G401.6 (cell line): ENCODE data around the gene MPI.

Source experiments
- FAIRE-seq: peaks from 2 replicates; lab custom pipeline; 2012; peaks lifted over from hg19 to GRCh38; lab: Jason Lieb, UNC

Gene MPI

GRCh38 chr15:74937590-74938371 lies 47.9 kb downstream of the MPI start, which contains the start of gene COX5A:
Gene COX5A, minus strand, starts transcription at chr15:74938073. Its CDS starts 59 bp downstream, at chr15:74938014.
- no peak for FAIRE-seq

DNA sequence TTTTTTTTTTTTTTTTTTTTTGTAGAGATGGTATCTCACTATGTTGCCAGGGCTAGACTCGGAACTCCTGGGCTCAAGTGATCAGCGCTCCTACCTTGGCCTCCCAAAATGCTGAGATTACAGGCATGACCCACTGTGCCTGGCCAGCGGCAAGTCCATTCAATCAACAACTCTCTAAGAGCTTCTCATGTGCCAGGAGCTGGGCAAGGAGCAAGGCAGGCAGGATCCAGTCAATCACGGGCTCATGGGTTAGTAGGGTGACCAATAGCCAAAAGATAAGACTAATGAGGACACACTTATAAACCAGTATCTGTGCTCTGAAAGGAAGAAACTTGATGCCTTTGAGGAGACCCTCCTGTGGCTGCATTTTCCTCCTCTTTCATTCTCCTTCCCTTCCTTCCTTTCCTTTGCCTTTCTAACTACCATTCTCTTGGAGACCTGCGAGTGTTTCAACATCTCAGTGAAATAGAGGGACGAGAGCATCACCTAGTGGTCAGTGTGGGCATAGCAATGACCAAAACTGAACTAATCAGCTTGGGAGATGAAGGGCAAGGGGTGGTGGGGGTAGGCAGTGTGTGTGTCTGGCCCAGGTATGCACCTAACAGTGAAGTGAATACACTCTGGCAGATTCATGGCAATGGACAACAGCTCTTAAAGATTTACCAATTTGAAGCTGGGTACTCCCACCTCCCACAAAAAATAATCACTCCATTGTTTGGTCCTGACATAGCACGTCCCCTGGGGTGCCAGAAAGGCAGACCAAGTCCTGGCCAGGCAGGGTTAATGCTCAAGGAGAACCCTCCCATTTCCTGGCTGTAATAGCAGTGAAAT lies 60.5 kb downstream of the MPI start:
- FAIRE-seq = peak; percentile 71

DNA sequence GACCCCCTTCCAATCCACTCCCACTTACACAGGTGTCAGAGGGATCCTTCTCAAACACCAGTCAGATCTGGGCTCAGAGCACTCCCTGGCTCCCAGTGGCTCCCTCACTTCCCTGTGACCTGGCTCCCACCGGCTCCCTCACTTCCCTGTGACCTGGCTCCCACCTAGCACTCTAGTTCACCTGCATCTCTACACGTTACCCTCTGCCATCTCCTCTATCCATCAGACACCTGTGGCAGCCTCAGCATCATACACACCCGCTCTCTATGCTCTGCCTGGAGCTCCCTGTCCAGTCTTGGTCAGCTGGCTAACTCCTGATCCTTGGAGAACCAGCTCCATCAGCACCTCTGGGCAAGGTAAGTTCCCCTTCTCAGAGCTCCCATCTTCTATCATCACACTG lies 61.2 kb downstream of the MPI start:
- FAIRE-seq = no peak
